WTC11 (cell line): ENCODE measurements around the gene CLDN22. TPM values are rescaled to one million over a fixed set of nuclear protein-coding genes. Genes with fewer than 3 reads are reported as not detected.

Experiments used
- ATAC-seq: fragments of 200-7000 bp; cut with Tn5 transposase; 2 replicates; pipeline ENCODE4 v1.10.0; 2021; ENCODE audit warnings: mild to moderate bottlenecking, moderate library complexity
- CTCF ChIA-PET: fragments of 300-600 bp; sonication (Branson Sonifier 250); formaldehyde crosslinking; loops from one replicate; lab custom pipeline; 2021; ENCODE audit warnings: antibody characterized with exemption; lab: Charles Lee
- POLR2A ChIA-PET: fragments of 350-600 bp; sonication (Branson Sonifier 250); formaldehyde crosslinking; loops from one replicate; lab custom pipeline; 2021; ENCODE audit warnings: antibody characterized with exemption; lab: Charles Lee
- DNase-seq: peaks from one replicate; pipeline ENCODE4 v3.0.0; 2021; ENCODE audit warnings: low spot score
- H3K27ac Mint-ChIP-seq: 2 replicates; pipeline ENCODE4 v1.8.0; 2021; ENCODE audit warnings: mixed read lengths
- H3K27me3 Mint-ChIP-seq: 2 replicates; pipeline ENCODE4 v1.8.0; 2021; ENCODE audit warnings: low read depth, mild to moderate bottlenecking, moderate library complexity, mixed read lengths
- H3K36me3 Mint-ChIP-seq: 2 replicates; pipeline ENCODE4 v1.8.0; 2021; ENCODE audit warnings: mixed read lengths
- H3K4me1 Mint-ChIP-seq: 2 replicates; pipeline ENCODE4 v1.8.0; 2022; ENCODE audit warnings: mixed read lengths
- H3K4me3 Mint-ChIP-seq: 2 replicates; pipeline ENCODE4 v1.8.0; 2021; ENCODE audit warnings: mild to moderate bottlenecking, moderate library complexity, mixed read lengths
- H3K9me3 Mint-ChIP-seq: 2 replicates; pipeline ENCODE4 v1.8.0; 2021; ENCODE audit warnings: mixed read lengths
- ATF1 ChIP-seq: sonication (generic); formaldehyde crosslinking; IDR thresholded peaks from 2 replicates; pipeline ENCODE4 v1.8.1; 2023; ENCODE audit warnings: mild to moderate bottlenecking, moderate library complexity, missing genetic modification reagents
- FOXK1 ChIP-seq: sonication (generic); formaldehyde crosslinking; IDR thresholded peaks from 2 replicates; pipeline ENCODE4 v1.8.0; 2022; ENCODE audit warnings: mild to moderate bottlenecking, moderate library complexity, missing genetic modification reagents
- KAT7 ChIP-seq: sonication (generic); formaldehyde crosslinking; IDR thresholded peaks from 2 replicates; pipeline ENCODE4 v1.8.1; 2023; ENCODE audit warnings: missing genetic modification reagents, mild to moderate bottlenecking, borderline replicate concordance
- MYBL2 ChIP-seq: sonication (generic); formaldehyde crosslinking; IDR thresholded peaks from 2 replicates; pipeline ENCODE4 v1.8.1; 2023; ENCODE audit warnings: mild to moderate bottlenecking, moderate library complexity, missing genetic modification reagents
- NFATC4 ChIP-seq: fragments of 250-450 bp; sonication (Bioruptor Pico); IDR thresholded peaks from 2 replicates; pipeline ENCODE4 v1.9.0; 2021; ENCODE audit warnings: mild to moderate bottlenecking
- SMAD3 ChIP-seq: sonication (generic); formaldehyde crosslinking; IDR thresholded peaks from 2 replicates; pipeline ENCODE4 v1.8.0; 2022; ENCODE audit warnings: missing genetic modification reagents, mild to moderate bottlenecking, borderline replicate concordance
- TEAD1 ChIP-seq: sonication (generic); formaldehyde crosslinking; IDR thresholded peaks from 2 replicates; pipeline ENCODE4 v1.8.0; 2022; ENCODE audit warnings: mild to moderate bottlenecking, missing genetic modification reagents
- total RNA-seq: library from RNA; stranded (reverse); gene quantifications from 3 replicates; pipeline ENCODE4 v1.2.3, GENCODE V29; 2021
- TF ChIP-seq, protein P1 (sequence below): sonication (generic); formaldehyde crosslinking; IDR thresholded peaks from 2 replicates; pipeline ENCODE4 v1.8.0; 2023; ENCODE audit warnings: missing genetic modification reagents
- TF ChIP-seq, protein P2 (sequence below): sonication (generic); formaldehyde crosslinking; IDR thresholded peaks from 2 replicates; pipeline ENCODE4 v1.8.0; 2022; ENCODE audit warnings: mild to moderate bottlenecking, missing genetic modification reagents
- TF ChIP-seq, protein P3 (sequence below): sonication (generic); formaldehyde crosslinking; IDR thresholded peaks from 2 replicates; pipeline ENCODE4 v1.8.1; 2023; ENCODE audit warnings: mild to moderate bottlenecking, missing genetic modification reagents, moderate library complexity
- TF ChIP-seq, protein P4 (sequence below): fragments of 250-450 bp; sonication (Bioruptor Pico); IDR thresholded peaks from 2 replicates; pipeline ENCODE4 v1.9.0; 2021; ENCODE audit warnings: mild to moderate bottlenecking
- TF ChIP-seq, protein P5 (sequence below): sonication (generic); formaldehyde crosslinking; IDR thresholded peaks from 2 replicates; pipeline ENCODE4 v1.8.1; 2022; ENCODE audit warnings: mild to moderate bottlenecking, moderate library complexity, missing genetic modification reagents
- TF ChIP-seq, protein P6 (sequence below): sonication (generic); formaldehyde crosslinking; IDR thresholded peaks from 2 replicates; pipeline ENCODE4 v1.8.0; 2022; ENCODE audit warnings: missing genetic modification reagents
- TF ChIP-seq, protein P7 (sequence below): sonication (generic); formaldehyde crosslinking; IDR thresholded peaks from 2 replicates; pipeline ENCODE4 v1.8.1; 2022; ENCODE audit warnings: low read depth, missing genetic modification reagents, borderline replicate concordance
- TF ChIP-seq, protein P8 (sequence below): sonication (generic); formaldehyde crosslinking; IDR thresholded peaks from 2 replicates; pipeline ENCODE4 v1.8.1; 2022; ENCODE audit warnings: low read depth, mild to moderate bottlenecking, moderate library complexity, missing genetic modification reagents, borderline replicate concordance
- TF ChIP-seq, protein P9 (sequence below): sonication (generic); formaldehyde crosslinking; IDR thresholded peaks from 2 replicates; pipeline ENCODE4 v1.8.1; 2022; ENCODE audit warnings: missing genetic modification reagents, borderline replicate concordance

Gene CLDN22
- total RNA-seq, 1 experiment from 2014 or later: not detected

DNA sequence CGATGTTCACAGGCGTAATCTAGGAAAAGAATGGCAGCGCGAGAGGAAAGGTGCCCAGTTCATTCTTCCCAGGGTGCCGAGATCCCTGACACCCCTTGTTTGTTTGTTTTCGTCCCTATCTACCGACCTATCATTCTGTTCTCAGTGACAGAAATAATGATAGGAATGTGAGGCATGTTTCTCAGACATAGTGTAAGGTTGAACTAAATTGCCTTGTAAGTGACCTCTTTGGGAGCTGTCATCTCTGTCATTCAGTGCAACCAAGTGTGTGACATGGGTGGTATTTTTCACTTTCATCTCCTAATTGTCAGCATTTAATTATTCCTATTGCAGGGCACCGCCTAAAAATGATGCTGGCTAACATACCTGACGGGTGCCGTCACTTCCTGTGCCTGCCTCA, 24.4 kb downstream of the CLDN22 start:
- no peaks in the 10 kb centered on the region for H3K27me3 Mint-ChIP-seq
- H3K4me1 Mint-ChIP-seq: no peaks in the 10 kb centered on the region
- H3K27ac Mint-ChIP-seq: no peak overlapping the region
- TF ChIP-seq TEAD1 (CRISPR knock-in tag) (no peak), KAT7 (no peak), FOXK1 (no peak), NFATC4 (CRISPR knock-in tag) (no peak), MYBL2 (CRISPR knock-in tag) (no peak)
- TF ChIP-seq, protein P1, sequence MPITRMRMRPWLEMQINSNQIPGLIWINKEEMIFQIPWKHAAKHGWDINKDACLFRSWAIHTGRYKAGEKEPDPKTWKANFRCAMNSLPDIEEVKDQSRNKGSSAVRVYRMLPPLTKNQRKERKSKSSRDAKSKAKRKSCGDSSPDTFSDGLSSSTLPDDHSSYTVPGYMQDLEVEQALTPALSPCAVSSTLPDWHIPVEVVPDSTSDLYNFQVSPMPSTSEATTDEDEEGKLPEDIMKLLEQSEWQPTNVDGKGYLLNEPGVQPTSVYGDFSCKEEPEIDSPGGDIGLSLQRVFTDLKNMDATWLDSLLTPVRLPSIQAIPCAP (CRISPR knock-in tag): no peak
- TF ChIP-seq, protein P2, sequence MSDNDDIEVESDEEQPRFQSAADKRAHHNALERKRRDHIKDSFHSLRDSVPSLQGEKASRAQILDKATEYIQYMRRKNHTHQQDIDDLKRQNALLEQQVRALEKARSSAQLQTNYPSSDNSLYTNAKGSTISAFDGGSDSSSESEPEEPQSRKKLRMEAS (CRISPR knock-in tag): no peak
- TF ChIP-seq, protein P3, sequence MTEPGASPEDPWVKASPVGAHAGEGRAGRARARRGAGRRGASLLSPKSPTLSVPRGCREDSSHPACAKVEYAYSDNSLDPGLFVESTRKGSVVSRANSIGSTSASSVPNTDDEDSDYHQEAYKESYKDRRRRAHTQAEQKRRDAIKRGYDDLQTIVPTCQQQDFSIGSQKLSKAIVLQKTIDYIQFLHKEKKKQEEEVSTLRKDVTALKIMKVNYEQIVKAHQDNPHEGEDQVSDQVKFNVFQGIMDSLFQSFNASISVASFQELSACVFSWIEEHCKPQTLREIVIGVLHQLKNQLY (CRISPR knock-in tag): no peak
- TF ChIP-seq, protein P4, sequence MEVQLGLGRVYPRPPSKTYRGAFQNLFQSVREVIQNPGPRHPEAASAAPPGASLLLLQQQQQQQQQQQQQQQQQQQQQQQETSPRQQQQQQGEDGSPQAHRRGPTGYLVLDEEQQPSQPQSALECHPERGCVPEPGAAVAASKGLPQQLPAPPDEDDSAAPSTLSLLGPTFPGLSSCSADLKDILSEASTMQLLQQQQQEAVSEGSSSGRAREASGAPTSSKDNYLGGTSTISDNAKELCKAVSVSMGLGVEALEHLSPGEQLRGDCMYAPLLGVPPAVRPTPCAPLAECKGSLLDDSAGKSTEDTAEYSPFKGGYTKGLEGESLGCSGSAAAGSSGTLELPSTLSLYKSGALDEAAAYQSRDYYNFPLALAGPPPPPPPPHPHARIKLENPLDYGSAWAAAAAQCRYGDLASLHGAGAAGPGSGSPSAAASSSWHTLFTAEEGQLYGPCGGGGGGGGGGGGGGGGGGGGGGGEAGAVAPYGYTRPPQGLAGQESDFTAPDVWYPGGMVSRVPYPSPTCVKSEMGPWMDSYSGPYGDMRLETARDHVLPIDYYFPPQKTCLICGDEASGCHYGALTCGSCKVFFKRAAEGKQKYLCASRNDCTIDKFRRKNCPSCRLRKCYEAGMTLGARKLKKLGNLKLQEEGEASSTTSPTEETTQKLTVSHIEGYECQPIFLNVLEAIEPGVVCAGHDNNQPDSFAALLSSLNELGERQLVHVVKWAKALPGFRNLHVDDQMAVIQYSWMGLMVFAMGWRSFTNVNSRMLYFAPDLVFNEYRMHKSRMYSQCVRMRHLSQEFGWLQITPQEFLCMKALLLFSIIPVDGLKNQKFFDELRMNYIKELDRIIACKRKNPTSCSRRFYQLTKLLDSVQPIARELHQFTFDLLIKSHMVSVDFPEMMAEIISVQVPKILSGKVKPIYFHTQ (CRISPR knock-in tag): no peak
- TF ChIP-seq, protein P5, sequence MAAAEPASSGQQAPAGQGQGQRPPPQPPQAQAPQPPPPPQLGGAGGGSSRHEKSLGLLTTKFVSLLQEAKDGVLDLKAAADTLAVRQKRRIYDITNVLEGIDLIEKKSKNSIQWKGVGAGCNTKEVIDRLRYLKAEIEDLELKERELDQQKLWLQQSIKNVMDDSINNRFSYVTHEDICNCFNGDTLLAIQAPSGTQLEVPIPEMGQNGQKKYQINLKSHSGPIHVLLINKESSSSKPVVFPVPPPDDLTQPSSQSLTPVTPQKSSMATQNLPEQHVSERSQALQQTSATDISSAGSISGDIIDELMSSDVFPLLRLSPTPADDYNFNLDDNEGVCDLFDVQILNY (CRISPR knock-in tag): no peak
- TF ChIP-seq, all 79 proteins: peak for 0
- DNase-seq (no peak), ATAC-seq (no peak)
- POLR2A ChIA-PET: no interaction called here
- H3K4me3 Mint-ChIP-seq: no peak overlapping the region
- CTCF ChIA-PET: no interaction called here
- H3K9me3 Mint-ChIP-seq: no peaks in the 10 kb centered on the region
- peaks cover 58% of the 10 kb centered on the region for H3K36me3 Mint-ChIP-seq

DNA sequence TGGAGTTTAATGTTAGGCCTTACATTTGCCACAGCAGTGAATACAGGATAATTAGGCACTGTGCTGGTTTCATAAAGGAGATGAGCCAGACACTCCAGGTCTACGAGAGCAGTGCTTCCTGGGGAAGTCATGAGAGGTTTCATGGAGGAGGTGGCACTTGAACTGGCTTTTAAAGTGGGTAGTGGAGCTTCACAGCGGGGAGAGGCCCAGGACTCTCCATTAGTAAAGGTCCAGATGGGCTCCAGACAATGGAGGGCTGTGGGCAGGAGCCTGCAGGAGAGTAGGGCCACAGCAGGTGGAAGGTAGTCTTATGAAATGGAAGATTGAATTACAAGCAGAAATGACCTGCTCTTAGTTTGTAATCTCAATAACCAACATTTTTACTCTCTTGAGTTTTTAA, 29.0 kb downstream of the CLDN22 start:
- Mint-ChIP-seq H3K4me1 (no peaks in the 10 kb centered on the region), H3K36me3 (peaks cover 77% of the 10 kb centered on the region), H3K9me3 (no peaks in the 10 kb centered on the region), H3K4me3 (no peak overlapping the region), H3K27ac (no peak overlapping the region), H3K27me3 (no peaks in the 10 kb centered on the region)
- TF ChIP-seq, protein P6, sequence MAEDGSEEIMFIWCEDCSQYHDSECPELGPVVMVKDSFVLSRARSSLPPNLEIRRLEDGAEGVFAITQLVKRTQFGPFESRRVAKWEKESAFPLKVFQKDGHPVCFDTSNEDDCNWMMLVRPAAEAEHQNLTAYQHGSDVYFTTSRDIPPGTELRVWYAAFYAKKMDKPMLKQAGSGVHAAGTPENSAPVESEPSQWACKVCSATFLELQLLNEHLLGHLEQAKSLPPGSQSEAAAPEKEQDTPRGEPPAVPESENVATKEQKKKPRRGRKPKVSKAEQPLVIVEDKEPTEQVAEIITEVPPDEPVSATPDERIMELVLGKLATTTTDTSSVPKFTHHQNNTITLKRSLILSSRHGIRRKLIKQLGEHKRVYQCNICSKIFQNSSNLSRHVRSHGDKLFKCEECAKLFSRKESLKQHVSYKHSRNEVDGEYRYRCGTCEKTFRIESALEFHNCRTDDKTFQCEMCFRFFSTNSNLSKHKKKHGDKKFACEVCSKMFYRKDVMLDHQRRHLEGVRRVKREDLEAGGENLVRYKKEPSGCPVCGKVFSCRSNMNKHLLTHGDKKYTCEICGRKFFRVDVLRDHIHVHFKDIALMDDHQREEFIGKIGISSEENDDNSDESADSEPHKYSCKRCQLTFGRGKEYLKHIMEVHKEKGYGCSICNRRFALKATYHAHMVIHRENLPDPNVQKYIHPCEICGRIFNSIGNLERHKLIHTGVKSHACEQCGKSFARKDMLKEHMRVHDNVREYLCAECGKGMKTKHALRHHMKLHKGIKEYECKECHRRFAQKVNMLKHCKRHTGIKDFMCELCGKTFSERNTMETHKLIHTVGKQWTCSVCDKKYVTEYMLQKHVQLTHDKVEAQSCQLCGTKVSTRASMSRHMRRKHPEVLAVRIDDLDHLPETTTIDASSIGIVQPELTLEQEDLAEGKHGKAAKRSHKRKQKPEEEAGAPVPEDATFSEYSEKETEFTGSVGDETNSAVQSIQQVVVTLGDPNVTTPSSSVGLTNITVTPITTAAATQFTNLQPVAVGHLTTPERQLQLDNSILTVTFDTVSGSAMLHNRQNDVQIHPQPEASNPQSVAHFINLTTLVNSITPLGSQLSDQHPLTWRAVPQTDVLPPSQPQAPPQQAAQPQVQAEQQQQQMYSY (CRISPR knock-in tag): no peak
- TF ChIP-seq, protein P7, sequence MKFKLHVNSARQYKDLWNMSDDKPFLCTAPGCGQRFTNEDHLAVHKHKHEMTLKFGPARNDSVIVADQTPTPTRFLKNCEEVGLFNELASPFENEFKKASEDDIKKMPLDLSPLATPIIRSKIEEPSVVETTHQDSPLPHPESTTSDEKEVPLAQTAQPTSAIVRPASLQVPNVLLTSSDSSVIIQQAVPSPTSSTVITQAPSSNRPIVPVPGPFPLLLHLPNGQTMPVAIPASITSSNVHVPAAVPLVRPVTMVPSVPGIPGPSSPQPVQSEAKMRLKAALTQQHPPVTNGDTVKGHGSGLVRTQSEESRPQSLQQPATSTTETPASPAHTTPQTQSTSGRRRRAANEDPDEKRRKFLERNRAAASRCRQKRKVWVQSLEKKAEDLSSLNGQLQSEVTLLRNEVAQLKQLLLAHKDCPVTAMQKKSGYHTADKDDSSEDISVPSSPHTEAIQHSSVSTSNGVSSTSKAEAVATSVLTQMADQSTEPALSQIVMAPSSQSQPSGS (CRISPR knock-in tag): no peak
- TF ChIP-seq, protein P8, sequence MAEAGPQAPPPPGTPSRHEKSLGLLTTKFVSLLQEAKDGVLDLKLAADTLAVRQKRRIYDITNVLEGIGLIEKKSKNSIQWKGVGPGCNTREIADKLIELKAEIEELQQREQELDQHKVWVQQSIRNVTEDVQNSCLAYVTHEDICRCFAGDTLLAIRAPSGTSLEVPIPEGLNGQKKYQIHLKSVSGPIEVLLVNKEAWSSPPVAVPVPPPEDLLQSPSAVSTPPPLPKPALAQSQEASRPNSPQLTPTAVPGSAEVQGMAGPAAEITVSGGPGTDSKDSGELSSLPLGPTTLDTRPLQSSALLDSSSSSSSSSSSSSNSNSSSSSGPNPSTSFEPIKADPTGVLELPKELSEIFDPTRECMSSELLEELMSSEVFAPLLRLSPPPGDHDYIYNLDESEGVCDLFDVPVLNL (CRISPR knock-in tag): no peak
- TF ChIP-seq, protein P9, sequence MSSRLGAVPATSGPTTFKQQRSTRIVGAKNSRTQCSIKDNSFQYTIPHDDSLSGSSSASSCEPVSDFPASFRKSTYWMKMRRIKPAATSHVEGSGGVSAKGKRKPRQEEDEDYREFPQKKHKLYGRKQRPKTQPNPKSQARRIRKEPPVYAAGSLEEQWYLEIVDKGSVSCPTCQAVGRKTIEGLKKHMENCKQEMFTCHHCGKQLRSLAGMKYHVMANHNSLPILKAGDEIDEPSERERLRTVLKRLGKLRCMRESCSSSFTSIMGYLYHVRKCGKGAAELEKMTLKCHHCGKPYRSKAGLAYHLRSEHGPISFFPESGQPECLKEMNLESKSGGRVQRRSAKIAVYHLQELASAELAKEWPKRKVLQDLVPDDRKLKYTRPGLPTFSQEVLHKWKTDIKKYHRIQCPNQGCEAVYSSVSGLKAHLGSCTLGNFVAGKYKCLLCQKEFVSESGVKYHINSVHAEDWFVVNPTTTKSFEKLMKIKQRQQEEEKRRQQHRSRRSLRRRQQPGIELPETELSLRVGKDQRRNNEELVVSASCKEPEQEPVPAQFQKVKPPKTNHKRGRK (CRISPR knock-in tag): no peak
- TF ChIP-seq, protein P2 (CRISPR knock-in tag): no peak
- TF ChIP-seq ATF1 (CRISPR knock-in tag) (no peak), SMAD3 (CRISPR knock-in tag) (no peak)
- POLR2A ChIA-PET: no interaction called here
- CTCF ChIA-PET: no interaction called here
- ATAC-seq: no peak
- no peak for DNase-seq
